ENCODE data around the gene GALNT16. TPM values are rescaled to one million over a fixed set of nuclear protein-coding genes. Genes with fewer than 3 reads are reported as not detected.

Gene GALNT16
- total RNA-seq, 1 donor from 2014 or later = 3.5 TPM

- Mint-ChIP-seq H3K4me1 (peaks cover 17% of the 10 kb centered on the region), H3K27me3 (ENCODE audit: insufficient read depth, low read depth) (no peaks in the 10 kb centered on the region), H3K9me3 (no peaks in the 10 kb centered on the region), H3K36me3 (peaks cover 12% of the 10 kb centered on the region), H3K4me3 (no peak overlapping the region), H3K27ac (no peak overlapping the region)
- Histone ChIP-seq H3K4me3 (no peak overlapping the region), H3K27ac (no peak overlapping the region), H3F3A (ENCODE audit: low read depth) (peaks cover 7% of the 10 kb centered on the region), H4K20me1 (ENCODE audit: low read depth) (no peaks in the 10 kb centered on the region), H2AFZ (replicated peaks) (no peak overlapping the region), H3K79me2 (ENCODE audit: low read depth) (no peaks in the 10 kb centered on the region), H3K4me2 (no peak overlapping the region), H3K9me3 (ENCODE audit: low read depth) (no peaks in the 10 kb centered on the region), H3K36me3 (no peaks in the 10 kb centered on the region), H3K4me1 (no peaks in the 10 kb centered on the region), H3K9ac (no peak overlapping the region), H3K27me3 (no peaks in the 10 kb centered on the region)
- TF ChIP-seq EZH2 (IDR thresholded peaks at IDR 0.05) (no peak), CTCF (IDR thresholded peaks at IDR 0.05) (no peak), EZH2phosphoT487 (IDR thresholded peaks at IDR 0.05) (no peak)
- no peak for DNase-seq (ENCODE audit: low spot score)
Observed at GRCh38 chr14:69240527-69241173, 19.3 kb upstream of the GALNT16 start.

- Histone ChIP-seq H3K79me2 (ENCODE audit: low read depth) (no peaks in the 10 kb centered on the region), H3K9ac (no peak overlapping the region), H3K4me2 (no peak overlapping the region), H3K27me3 (no peaks in the 10 kb centered on the region), H3K36me3 (no peaks in the 10 kb centered on the region), H2AFZ (replicated peaks) (no peak overlapping the region), H3K9me3 (ENCODE audit: low read depth) (no peaks in the 10 kb centered on the region), H3K4me3 (no peak overlapping the region), H3K4me1 (no peaks in the 10 kb centered on the region), H4K20me1 (ENCODE audit: low read depth) (no peaks in the 10 kb centered on the region), H3K27ac (no peak overlapping the region), H3F3A (ENCODE audit: low read depth) (peaks cover 7% of the 10 kb centered on the region)
- peaks cover 19% of the 10 kb centered on the region for H3K4me1 Mint-ChIP-seq
- peaks cover 8% of the 10 kb centered on the region for H3K36me3 Mint-ChIP-seq
- H3K27ac Mint-ChIP-seq = no peak overlapping the region
- no peaks in the 10 kb centered on the region for H3K27me3 Mint-ChIP-seq (ENCODE audit: insufficient read depth, low read depth)
- no peak overlapping the region for H3K4me3 Mint-ChIP-seq
- H3K9me3 Mint-ChIP-seq = no peaks in the 10 kb centered on the region
- DNase-seq (ENCODE audit: low spot score) = no peak
- TF ChIP-seq CTCF (IDR thresholded peaks at IDR 0.05) (no peak), EZH2phosphoT487 (IDR thresholded peaks at IDR 0.05) (no peak), EZH2 (IDR thresholded peaks at IDR 0.05) (no peak)
Observed at GRCh38 chr14:69241577-69241976, 18.4 kb upstream of the GALNT16 start.

- H4K20me1 ChIP-seq (ENCODE audit: low read depth) = no peaks in the 10 kb centered on the region
- H3K36me3 ChIP-seq = no peaks in the 10 kb centered on the region
- H3K4me1 ChIP-seq = no peaks in the 10 kb centered on the region
- no peaks in the 10 kb centered on the region for H3K79me2 ChIP-seq (ENCODE audit: low read depth)
- Mint-ChIP-seq H3K27me3 (ENCODE audit: insufficient read depth, low read depth) (no peaks in the 10 kb centered on the region), H3K27ac (no peak overlapping the region), H3K4me1 (peaks cover 19% of the 10 kb centered on the region), H3K4me3 (no peak overlapping the region), H3K36me3 (peaks cover 5% of the 10 kb centered on the region), H3K9me3 (no peaks in the 10 kb centered on the region)
- H3K9ac ChIP-seq = no peak overlapping the region
- H3F3A ChIP-seq (ENCODE audit: low read depth) = peaks cover 7% of the 10 kb centered on the region
- H3K27me3 ChIP-seq = no peaks in the 10 kb centered on the region
- no peak overlapping the region for H3K4me3 ChIP-seq
- no peaks in the 10 kb centered on the region for H3K9me3 ChIP-seq (ENCODE audit: low read depth)
- DNase-seq (ENCODE audit: low spot score) = peak; percentile 66
- H3K4me2 ChIP-seq = no peak overlapping the region
- no peak overlapping the region for H2AFZ ChIP-seq (replicated peaks)
- no peak overlapping the region for H3K27ac ChIP-seq
- TF ChIP-seq EZH2 (IDR thresholded peaks at IDR 0.05) (no peak), CTCF (IDR thresholded peaks at IDR 0.05) (peak; percentile 83), EZH2phosphoT487 (IDR thresholded peaks at IDR 0.05) (no peak)
Observed at GRCh38 chr14:69242311-69243224, 17.4 kb upstream of the GALNT16 start.
